GM13976 (cell line): ENCODE results near the gene PRG3.
"Not testable (repeated sequence)": the region's sequence is repeated elsewhere in the genome, so short reads cannot be mapped to it uniquely, and the experiment has no call there.

Experiments
- DNase-seq: peaks from one replicate; pipeline ENCODE4 v3.0.0; 2012; ENCODE audit warnings: low spot score
- CTCF ChIP-seq: IDR thresholded peaks from 2 replicates; pipeline ENCODE4 v1.5.1; 2012; ENCODE audit warnings: borderline replicate concordance, mild to moderate bottlenecking; ENCODE audit not compliant: insufficient read depth; ENCODE audit errors: extremely low read depth, missing control alignments, control extremely low read depth
- in situ Hi-C: fragments of 300-500 bp; cut with MboI; formaldehyde crosslinking; loops from one replicate; pipeline ENCODE4 v1.12.0; 2022; ENCODE audit warnings: low sequenced_read_pairs, mixed read lengths, inconsistent platforms; ENCODE audit not compliant: unreplicated experiment

Gene PRG3

GRCh38 chr11:57370251-57370650 lies 10.7 kb downstream of the PRG3 start:
- in situ Hi-C loops: no loop called here
- DNase-seq: no peak
- TF ChIP-seq CTCF: no peak

- TF ChIP-seq CTCF: no peak
- in situ Hi-C loops: no loop called here
- DNase-seq: no peak
Observed at GRCh38 chr11:57368845-57369232, 12.1 kb downstream of the PRG3 start.

DNA sequence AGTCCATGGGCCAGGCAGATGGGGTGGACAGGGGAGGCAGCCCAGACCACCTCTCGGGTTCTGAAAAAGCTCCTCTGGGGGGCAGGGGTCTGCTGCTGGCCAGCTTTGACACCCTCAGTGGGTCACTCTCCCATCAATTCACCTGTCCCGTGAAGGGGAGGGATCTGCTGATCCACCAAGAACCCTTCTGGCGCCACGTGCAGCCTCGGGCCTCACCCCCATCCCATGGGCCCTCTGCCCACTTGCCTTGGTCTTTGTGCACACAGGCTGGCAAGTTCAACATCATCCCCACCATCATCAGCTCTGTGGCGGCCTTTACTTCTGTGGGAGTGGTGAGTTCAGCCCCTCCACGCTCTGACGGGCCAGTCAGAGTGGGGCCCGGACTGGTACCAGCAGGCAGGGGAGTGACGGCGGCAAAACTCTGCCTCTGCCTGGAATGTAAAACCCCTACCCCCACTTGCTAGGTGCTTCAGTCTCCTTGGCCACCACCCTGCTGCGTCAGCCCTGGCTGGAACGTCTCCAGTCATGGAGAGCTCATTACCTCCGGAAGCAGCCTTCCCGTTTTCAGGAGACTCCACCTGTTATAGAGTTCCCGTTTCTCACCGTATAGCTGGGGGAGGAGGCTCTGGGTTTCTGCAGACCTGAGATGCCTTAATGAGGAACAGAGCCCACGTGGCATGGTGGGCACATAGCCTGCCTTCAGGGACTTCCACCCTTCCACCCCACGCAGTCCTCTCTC lies 12.7 kb downstream of the PRG3 start:
- no peak for DNase-seq
- in situ Hi-C loops: no loop called here
- no peak for TF ChIP-seq CTCF

- no peak for TF ChIP-seq CTCF
- DNase-seq: no peak
- in situ Hi-C loops: no loop called here
Observed at GRCh38 chr11:57364851-57365660, 15.9 kb downstream of the PRG3 start.

DNA sequence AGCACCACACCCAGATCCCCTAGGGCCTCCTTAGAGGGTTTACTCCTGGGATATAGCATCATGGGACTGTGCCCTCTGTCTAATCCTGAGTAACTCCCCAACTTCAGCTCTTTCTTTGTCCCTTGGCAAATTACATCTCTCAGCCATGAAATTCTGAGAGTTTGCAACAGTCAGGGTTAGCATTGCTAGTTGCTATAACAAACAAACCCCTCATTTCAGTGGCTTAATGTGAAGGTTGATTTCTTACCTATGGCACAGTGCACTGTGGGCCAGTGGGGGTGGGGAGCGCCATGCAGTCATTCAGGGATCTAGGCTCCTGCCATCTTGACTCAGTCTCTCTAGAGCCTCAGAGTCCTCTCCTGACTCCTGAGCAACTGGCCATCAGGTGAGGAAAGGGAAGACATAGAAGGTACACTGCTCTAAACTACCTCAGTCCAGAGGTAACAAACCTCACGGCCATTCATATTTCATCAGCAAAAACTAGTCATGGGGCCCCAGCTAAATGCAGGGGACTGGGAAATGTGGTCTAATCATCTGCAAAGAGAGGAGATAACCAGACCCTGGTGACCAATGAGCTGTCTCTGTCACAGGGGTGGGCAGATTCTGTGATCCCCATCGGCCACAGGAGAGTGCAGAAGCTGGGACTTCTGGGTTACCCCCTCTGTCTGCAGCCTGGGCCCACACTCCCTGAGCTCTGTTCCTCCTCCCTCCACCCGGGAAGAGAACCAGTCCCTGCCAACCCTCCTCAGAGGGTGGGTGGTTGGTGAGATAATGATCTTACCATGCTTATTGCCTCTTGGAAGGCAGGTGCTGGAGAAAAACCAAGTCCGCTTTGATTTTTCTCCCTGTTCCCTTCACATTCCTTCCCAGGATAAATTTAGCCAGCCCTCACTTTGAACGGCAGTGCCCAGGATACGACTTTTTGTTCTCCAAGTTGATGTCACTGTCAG lies 17.5 kb downstream of the PRG3 start:
- in situ Hi-C loops: no loop called here
- TF ChIP-seq CTCF: no peak
- DNase-seq: no peak

GRCh38 chr11:57361926-57362325 lies 19.0 kb downstream of the PRG3 start:
- TF ChIP-seq CTCF: no peak
- no peak for DNase-seq
- in situ Hi-C loops: no loop called here

DNA sequence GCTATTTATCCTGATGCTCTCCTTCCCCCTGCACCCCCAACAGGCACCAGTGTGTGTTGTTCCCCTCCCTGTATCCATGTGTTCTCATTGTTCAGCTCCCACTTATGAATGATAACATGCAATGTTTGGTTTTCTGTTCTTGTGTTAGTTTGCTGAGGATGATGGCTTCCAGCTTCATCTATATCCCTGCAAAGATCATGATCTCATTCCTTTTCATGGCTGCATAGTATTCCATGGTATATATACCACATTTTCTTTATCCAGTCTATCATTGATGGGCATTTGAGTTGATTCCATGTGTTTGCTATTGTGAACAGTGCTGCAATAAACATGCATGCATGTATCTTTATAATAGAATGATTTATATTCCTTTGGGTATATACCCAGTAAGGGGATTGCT lies 19.5 kb downstream of the PRG3 start:
- in situ Hi-C loops, DNase-seq: not testable (repeated sequence)
